ENCODE measurements around the gene ADAMTSL3.

ADAMTSL3 gene

GRCh38 chr15:83671603-83672002, 17.7 kb downstream of the ADAMTSL3 start:
- H3K9me3 Mint-ChIP-seq, result no peaks in the 10 kb centered on the region
- H3K4me1 Mint-ChIP-seq (ENCODE audit: low read depth), result no peaks in the 10 kb centered on the region
- no peak overlapping the region for H3K4me3 Mint-ChIP-seq
- H3K36me3 Mint-ChIP-seq (ENCODE audit: low read depth), result no peaks in the 10 kb centered on the region
- no peak overlapping the region for H3K27ac Mint-ChIP-seq
- no peaks in the 10 kb centered on the region for H3K27me3 Mint-ChIP-seq

GRCh38 chr15:83673385-83673784, 19.5 kb downstream of the ADAMTSL3 start:
- Mint-ChIP-seq H3K36me3 (ENCODE audit: low read depth) (no peaks in the 10 kb centered on the region), H3K4me3 (no peak overlapping the region), H3K9me3 (peaks cover 4% of the 10 kb centered on the region), H3K27ac (no peak overlapping the region), H3K27me3 (no peaks in the 10 kb centered on the region), H3K4me1 (ENCODE audit: low read depth) (no peaks in the 10 kb centered on the region)

- peaks cover 17% of the 10 kb centered on the region for H3K27me3 Mint-ChIP-seq
- H3K4me1 Mint-ChIP-seq (ENCODE audit: low read depth), result no peaks in the 10 kb centered on the region
- no peak overlapping the region for H3K27ac Mint-ChIP-seq
- H3K4me3 Mint-ChIP-seq, result no peak overlapping the region
- H3K9me3 Mint-ChIP-seq, result peaks cover 4% of the 10 kb centered on the region
- no peaks in the 10 kb centered on the region for H3K36me3 Mint-ChIP-seq (ENCODE audit: low read depth)
Observed at GRCh38 chr15:83682476-83683088, 28.7 kb downstream of the ADAMTSL3 start.

DNA sequence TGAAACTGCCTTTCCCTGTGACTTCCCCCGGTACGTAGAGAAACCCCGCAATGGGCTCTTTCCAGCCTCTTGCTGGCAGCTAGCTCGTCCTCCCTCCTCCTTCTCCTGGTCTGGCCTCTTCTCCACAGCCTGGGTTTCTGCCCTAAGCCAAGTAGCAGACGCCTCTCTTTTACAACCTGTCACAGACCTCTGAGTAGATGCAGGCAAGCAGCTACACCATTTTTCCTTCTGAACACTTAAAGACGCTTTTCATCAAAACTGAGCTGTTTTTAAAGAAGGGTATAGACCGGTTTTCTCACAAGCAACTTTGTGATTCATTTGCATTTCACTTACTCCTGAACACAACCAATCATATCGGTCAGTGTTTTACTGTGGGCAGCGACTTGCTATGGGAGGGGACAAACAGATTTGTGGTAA, 32.0 kb downstream of the ADAMTSL3 start:
- Mint-ChIP-seq H3K4me3 (no peak overlapping the region), H3K36me3 (ENCODE audit: low read depth) (no peaks in the 10 kb centered on the region), H3K4me1 (ENCODE audit: low read depth) (no peaks in the 10 kb centered on the region), H3K27me3 (peaks cover 17% of the 10 kb centered on the region), H3K27ac (no peak overlapping the region), H3K9me3 (no peaks in the 10 kb centered on the region)

DNA sequence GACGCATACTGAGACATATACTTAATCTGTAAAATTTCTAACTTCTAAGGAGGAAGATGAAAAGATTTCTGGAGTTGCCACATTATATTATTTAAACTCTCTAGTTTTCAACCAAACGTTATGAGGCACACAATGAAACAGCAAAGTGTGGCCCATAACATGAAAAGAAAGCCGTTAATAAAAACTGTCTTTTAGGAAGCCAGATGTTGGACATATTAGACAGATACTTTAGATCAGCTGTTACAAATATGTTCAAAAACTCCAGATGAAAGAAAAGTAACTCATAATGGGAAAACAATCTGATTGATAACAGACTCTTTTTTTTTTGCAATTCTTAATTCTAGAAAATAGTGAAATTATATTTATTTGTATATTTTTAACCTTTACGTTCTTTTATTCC, 34.3 kb downstream of the ADAMTSL3 start:
- H3K36me3 Mint-ChIP-seq (ENCODE audit: low read depth), result no peaks in the 10 kb centered on the region
- H3K4me1 Mint-ChIP-seq (ENCODE audit: low read depth), result no peaks in the 10 kb centered on the region
- no peaks in the 10 kb centered on the region for H3K9me3 Mint-ChIP-seq
- H3K27ac Mint-ChIP-seq, result no peak overlapping the region
- H3K4me3 Mint-ChIP-seq, result no peak overlapping the region
- H3K27me3 Mint-ChIP-seq, result peaks cover 14% of the 10 kb centered on the region

DNA sequence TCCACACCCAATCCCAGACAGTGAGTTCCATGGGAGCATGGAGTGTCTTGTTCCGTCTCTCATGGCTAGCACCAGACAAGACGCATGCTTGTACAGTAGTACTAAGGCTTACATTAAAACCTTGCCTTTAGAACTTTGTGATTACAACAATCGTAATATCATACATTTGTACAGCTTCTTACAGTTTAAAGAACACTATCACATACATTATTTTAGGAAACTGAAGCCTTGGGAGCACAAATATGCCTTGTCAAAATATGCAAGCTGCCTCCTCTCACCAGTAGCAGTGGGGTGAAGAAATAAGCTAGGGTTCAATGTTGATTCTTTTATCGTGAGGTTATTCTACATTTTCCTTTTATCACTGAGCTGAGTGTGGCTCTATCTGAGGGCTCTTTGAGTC, 36.8 kb downstream of the ADAMTSL3 start:
- H3K27ac Mint-ChIP-seq, result no peak overlapping the region
- no peaks in the 10 kb centered on the region for H3K4me1 Mint-ChIP-seq (ENCODE audit: low read depth)
- peaks cover 8% of the 10 kb centered on the region for H3K27me3 Mint-ChIP-seq
- peaks cover 4% of the 10 kb centered on the region for H3K9me3 Mint-ChIP-seq
- H3K36me3 Mint-ChIP-seq (ENCODE audit: low read depth), result no peaks in the 10 kb centered on the region
- no peak overlapping the region for H3K4me3 Mint-ChIP-seq

GRCh38 chr15:83692746-83693581, 39.0 kb downstream of the ADAMTSL3 start:
- H3K4me3 Mint-ChIP-seq, result no peak overlapping the region
- H3K27me3 Mint-ChIP-seq, result no peaks in the 10 kb centered on the region
- no peaks in the 10 kb centered on the region for H3K36me3 Mint-ChIP-seq (ENCODE audit: low read depth)
- no peaks in the 10 kb centered on the region for H3K4me1 Mint-ChIP-seq (ENCODE audit: low read depth)
- no peak overlapping the region for H3K27ac Mint-ChIP-seq
- peaks cover 4% of the 10 kb centered on the region for H3K9me3 Mint-ChIP-seq

- Mint-ChIP-seq H3K4me3 (no peak overlapping the region), H3K4me1 (ENCODE audit: low read depth) (no peaks in the 10 kb centered on the region), H3K27ac (no peak overlapping the region), H3K36me3 (ENCODE audit: low read depth) (no peaks in the 10 kb centered on the region), H3K27me3 (no peaks in the 10 kb centered on the region), H3K9me3 (peaks cover 4% of the 10 kb centered on the region)
Observed at GRCh38 chr15:83694015-83694414, 40.1 kb downstream of the ADAMTSL3 start.

- peaks cover 7% of the 10 kb centered on the region for H3K9me3 Mint-ChIP-seq
- H3K36me3 Mint-ChIP-seq (ENCODE audit: low read depth), result no peaks in the 10 kb centered on the region
- no peak overlapping the region for H3K4me3 Mint-ChIP-seq
- H3K27ac Mint-ChIP-seq, result no peak overlapping the region
- H3K4me1 Mint-ChIP-seq (ENCODE audit: low read depth), result no peaks in the 10 kb centered on the region
- no peaks in the 10 kb centered on the region for H3K27me3 Mint-ChIP-seq
Observed at GRCh38 chr15:83694536-83694935, 40.6 kb downstream of the ADAMTSL3 start.

- Mint-ChIP-seq H3K27ac (no peak overlapping the region), H3K4me1 (ENCODE audit: low read depth) (no peaks in the 10 kb centered on the region), H3K27me3 (no peaks in the 10 kb centered on the region), H3K4me3 (no peak overlapping the region), H3K36me3 (ENCODE audit: low read depth) (no peaks in the 10 kb centered on the region), H3K9me3 (peaks cover 10% of the 10 kb centered on the region)
Observed at GRCh38 chr15:83695246-83695645, 41.3 kb downstream of the ADAMTSL3 start.

- H3K4me1 Mint-ChIP-seq (ENCODE audit: low read depth), result no peaks in the 10 kb centered on the region
- peaks cover 10% of the 10 kb centered on the region for H3K9me3 Mint-ChIP-seq
- H3K27ac Mint-ChIP-seq, result no peak overlapping the region
- no peaks in the 10 kb centered on the region for H3K36me3 Mint-ChIP-seq (ENCODE audit: low read depth)
- no peaks in the 10 kb centered on the region for H3K27me3 Mint-ChIP-seq
- H3K4me3 Mint-ChIP-seq, result no peak overlapping the region
Observed at GRCh38 chr15:83695901-83696425, 42.0 kb downstream of the ADAMTSL3 start.

DNA sequence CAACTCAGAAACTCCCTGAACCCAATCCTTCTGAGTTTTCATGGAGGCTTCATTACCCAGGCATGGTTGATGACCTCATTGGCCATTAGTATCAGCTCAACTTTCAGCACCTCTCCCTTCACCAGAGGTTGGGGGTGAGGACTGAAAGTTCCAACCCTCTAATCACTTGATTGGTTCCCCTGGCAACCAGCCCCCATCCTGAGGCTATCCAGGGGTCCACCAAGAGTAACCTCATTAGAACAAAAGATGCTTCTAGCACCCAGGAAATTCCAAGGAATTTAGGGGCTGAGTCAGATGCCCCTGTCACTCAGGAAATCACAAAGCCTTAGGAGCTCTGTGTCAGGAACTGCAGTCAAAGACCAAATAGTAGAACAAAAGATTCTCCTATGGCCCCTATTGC, 43.8 kb downstream of the ADAMTSL3 start:
- Mint-ChIP-seq H3K27ac (no peak overlapping the region), H3K4me3 (no peak overlapping the region), H3K27me3 (no peaks in the 10 kb centered on the region), H3K9me3 (peaks cover 15% of the 10 kb centered on the region), H3K4me1 (ENCODE audit: low read depth) (no peaks in the 10 kb centered on the region), H3K36me3 (ENCODE audit: low read depth) (no peaks in the 10 kb centered on the region)

- Mint-ChIP-seq H3K27me3 (no peaks in the 10 kb centered on the region), H3K36me3 (ENCODE audit: low read depth) (no peaks in the 10 kb centered on the region), H3K9me3 (peaks cover 15% of the 10 kb centered on the region), H3K27ac (no peak overlapping the region), H3K4me3 (no peak overlapping the region), H3K4me1 (ENCODE audit: low read depth) (no peaks in the 10 kb centered on the region)
Observed at GRCh38 chr15:83698294-83698693, 44.4 kb downstream of the ADAMTSL3 start.

- Mint-ChIP-seq H3K36me3 (ENCODE audit: low read depth) (no peaks in the 10 kb centered on the region), H3K9me3 (peaks cover 15% of the 10 kb centered on the region), H3K4me1 (ENCODE audit: low read depth) (no peaks in the 10 kb centered on the region), H3K4me3 (no peak overlapping the region), H3K27me3 (no peaks in the 10 kb centered on the region), H3K27ac (no peak overlapping the region)
Observed at GRCh38 chr15:83699028-83699427, 45.1 kb downstream of the ADAMTSL3 start.

DNA sequence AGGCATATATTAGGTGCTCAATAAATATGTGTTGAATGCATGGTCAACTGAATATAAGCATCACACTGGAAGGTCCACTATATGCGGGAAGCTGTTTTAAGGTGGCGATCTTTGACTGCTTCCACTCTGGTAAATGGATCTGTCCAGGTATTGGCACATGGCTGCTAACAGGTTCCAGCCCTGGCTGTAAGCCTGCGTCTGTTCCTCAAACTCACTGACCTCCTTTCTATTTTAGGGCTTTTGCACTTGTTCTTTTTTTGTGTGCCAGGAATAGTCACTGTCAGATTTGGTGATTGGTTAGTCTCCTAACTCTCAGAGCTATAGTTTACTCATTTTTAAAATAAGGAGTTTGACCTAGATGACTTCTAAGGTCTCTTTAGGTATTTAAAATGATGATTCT, 46.2 kb downstream of the ADAMTSL3 start:
- Mint-ChIP-seq H3K4me1 (ENCODE audit: low read depth) (no peaks in the 10 kb centered on the region), H3K9me3 (peaks cover 11% of the 10 kb centered on the region), H3K4me3 (no peak overlapping the region), H3K27ac (no peak overlapping the region), H3K36me3 (ENCODE audit: low read depth) (no peaks in the 10 kb centered on the region), H3K27me3 (no peaks in the 10 kb centered on the region)

Data from stimulated activated naive CD8-positive, alpha-beta T cell treated with anti-CD3 and anti-CD28 coated beads, Interleukin-15, Interleukin-2, amounts not matched to agents 100 ng/mL and 50 ng/mL, for 24 hours (primary cell).